Smooth muscle cell (in vitro differentiated cells): Measurements from ENCODE around the gene PPIL6. TPM values are rescaled to one million over a fixed set of nuclear protein-coding genes. Genes with fewer than 3 reads are reported as not detected.

Source experiments
- DNase-seq: peaks from one replicate; lab custom pipeline; 2025; ENCODE audit not compliant: unreplicated experiment; lab: John Stamatoyannopoulos, UW
- H2AFZ ChIP-seq: fragments of 200-600 bp; sonication (generic); 2 replicates; pipeline ENCODE4 v1.6.0; 2016; ENCODE audit warnings: antibody characterized with exemption, low read depth, mild to moderate bottlenecking
- H3F3A ChIP-seq: fragments of 200-600 bp; sonication (generic); 2 replicates; pipeline ENCODE4 v1.6.0; 2017; ENCODE audit warnings: antibody characterized with exemption, low read depth
- H3K27ac ChIP-seq: fragments of 200-600 bp; sonication (generic); 2 replicates; pipeline ENCODE4 v1.5.1; 2016; ENCODE audit warnings: low read depth, mild to moderate bottlenecking
- H3K27me3 ChIP-seq: fragments of 200-600 bp; sonication (generic); 2 replicates; pipeline ENCODE4 v1.6.1; 2016; ENCODE audit warnings: low read depth, mild to moderate bottlenecking
- H3K36me3 ChIP-seq: fragments of 200-600 bp; sonication (generic); 2 replicates; pipeline ENCODE4 v1.5.1; 2016; ENCODE audit warnings: low read depth
- H3K4me1 ChIP-seq: fragments of 200-600 bp; sonication (generic); 2 replicates; pipeline ENCODE4 v1.5.1; 2016; ENCODE audit warnings: low read depth
- H3K4me2 ChIP-seq: fragments of 200-600 bp; sonication (generic); 2 replicates; pipeline ENCODE4 v1.6.0; 2016; ENCODE audit warnings: mild to moderate bottlenecking
- H3K4me3 ChIP-seq: fragments of 200-600 bp; sonication (generic); 2 replicates; pipeline ENCODE4 v1.5.1; 2016; ENCODE audit warnings: mild to moderate bottlenecking
- H3K79me2 ChIP-seq: fragments of 200-600 bp; sonication (generic); 2 replicates; pipeline ENCODE4 v1.6.0; 2016; ENCODE audit warnings: low read depth, mild to moderate bottlenecking
- H3K9ac ChIP-seq: fragments of 200-600 bp; sonication (generic); 2 replicates; pipeline ENCODE4 v1.6.0; 2016; ENCODE audit warnings: low read depth
- H3K9me3 ChIP-seq: fragments of 200-600 bp; sonication (generic); replicated peaks from 2 replicates; pipeline ENCODE4 v1.5.1; 2016; ENCODE audit warnings: low read depth
- H4K20me1 ChIP-seq: fragments of 200-600 bp; sonication (generic); 2 replicates; pipeline ENCODE4 v1.6.0; 2016; ENCODE audit warnings: low read depth
- CTCF ChIP-seq: fragments of 200-600 bp; sonication (generic); IDR thresholded peaks from 2 replicates; pipeline ENCODE4 v1.5.1; 2017; ENCODE audit warnings: borderline replicate concordance, mild to moderate bottlenecking, antibody characterized with exemption; ENCODE audit not compliant: insufficient read depth, poor library complexity, severe bottlenecking
- WGBS: methylation state at CpG from one replicate; pipeline ENCODE4 v1.1.7; 2016; ENCODE audit warnings: low lambda C conversion rate; 5-methylcytosine and 5-hydroxymethylcytosine counted together
- polyA plus RNA-seq: library from polyadenylated mRNA; unstranded; fragments of >200 nt; fragmentation: Nextera tagmentation; extraction: Ambion mirVana; gene quantifications from 2 replicates; pipeline ENCODE4 v1.2.1, GENCODE V29; 2016
- total RNA-seq: library from RNA; depleted of rRNA; stranded (reverse); fragments of >200 nt; gene quantifications from 2 replicates; pipeline ENCODE4 v1.2.3, GENCODE V29; 2014

Gene PPIL6
- total and polyA plus RNA-seq, 2 experiments from 2014 or later = 1.3 to 1.7 TPM

- 88% methylated on average over 7 of the region's 7 CpGs for WGBS
- Histone ChIP-seq H2AFZ (no peak overlapping the region), H3K9me3 (no peaks in the 10 kb centered on the region), H3K4me2 (no peak overlapping the region), H3K79me2 (no peaks in the 10 kb centered on the region), H3K9ac (no peak overlapping the region), H3F3A (no peaks in the 10 kb centered on the region), H3K36me3 (no peaks in the 10 kb centered on the region), H3K4me1 (no peaks in the 10 kb centered on the region), H3K4me3 (no peak overlapping the region), H4K20me1 (no peaks in the 10 kb centered on the region), H3K27me3 (no peaks in the 10 kb centered on the region), H3K27ac (no peak overlapping the region)
- DNase-seq = no peak
- no peak for TF ChIP-seq CTCF
Measured at GRCh38 chr6:109343518-109343917, 96.9 kb downstream of the PPIL6 start.

- H3K4me2 ChIP-seq = no peak overlapping the region
- H3K27ac ChIP-seq = no peak overlapping the region
- H3K79me2 ChIP-seq = no peaks in the 10 kb centered on the region
- H4K20me1 ChIP-seq = no peaks in the 10 kb centered on the region
- H2AFZ ChIP-seq = no peak overlapping the region
- no peaks in the 10 kb centered on the region for H3F3A ChIP-seq
- H3K4me1 ChIP-seq = no peaks in the 10 kb centered on the region
- H3K9ac ChIP-seq = no peak overlapping the region
- H3K36me3 ChIP-seq = no peaks in the 10 kb centered on the region
- no peaks in the 10 kb centered on the region for H3K9me3 ChIP-seq
- no peak for TF ChIP-seq CTCF
- no peak overlapping the region for H3K4me3 ChIP-seq
- no peaks in the 10 kb centered on the region for H3K27me3 ChIP-seq
- WGBS = 95% methylated on average over 6 of the region's 6 CpGs
- no peak for DNase-seq
Measured at GRCh38 chr6:109342911-109343310, 97.5 kb downstream of the PPIL6 start.

- TF ChIP-seq CTCF = no peak
- whole genome bisulfite sequencing = 82% methylated on average over 5 of the region's 5 CpGs
- H2AFZ ChIP-seq = no peak overlapping the region
Measured at GRCh38 chr6:109342506-109342905, 97.9 kb downstream of the PPIL6 start.

GRCh38 chr6:109340811-109341210, 99.6 kb downstream of the PPIL6 start:
- Histone ChIP-seq H3K27ac (peak overlapping the region; percentile 1), H3K4me3 (no peak overlapping the region), H3K9me3 (no peaks in the 10 kb centered on the region), H3K9ac (no peak overlapping the region), H3K27me3 (no peaks in the 10 kb centered on the region), H4K20me1 (no peaks in the 10 kb centered on the region), H3K4me1 (no peaks in the 10 kb centered on the region), H3K36me3 (no peaks in the 10 kb centered on the region), H2AFZ (no peak overlapping the region), H3F3A (no peaks in the 10 kb centered on the region), H3K4me2 (no peak overlapping the region), H3K79me2 (no peaks in the 10 kb centered on the region)
- TF ChIP-seq CTCF = no peak
- DNase-seq = no peak
- WGBS = 95% methylated on average over 4 of the region's 4 CpGs

More at GRCh38 chr6:109342506-109342905, 97.9 kb downstream of the PPIL6 start:
- Histone ChIP-seq H3K9me3 (no peaks in the 10 kb centered on the region), H3K4me3 (no peak overlapping the region), H3K27me3 (no peaks in the 10 kb centered on the region), H4K20me1 (no peaks in the 10 kb centered on the region), H3K4me1 (no peaks in the 10 kb centered on the region), H3F3A (no peaks in the 10 kb centered on the region), H3K27ac (no peak overlapping the region), H3K36me3 (no peaks in the 10 kb centered on the region), H3K9ac (no peak overlapping the region), H3K79me2 (no peaks in the 10 kb centered on the region), H3K4me2 (no peak overlapping the region)
- no peak for DNase-seq

Other genes starting within 250 kb of the PPIL6 start
- 495 and 529 TPM in 2 replicates for gene CD164, start 58.2 kb downstream of the PPIL6 start, total RNA-seq
- 272 and 305 TPM in 2 replicates for gene CD164, start 58.2 kb downstream of the PPIL6 start, polyA plus RNA-seq
- 1.4 and 8.2 TPM in 2 replicates for gene SMPD2, start 96 bp upstream of the PPIL6 start, total RNA-seq
- gene SMPD2, start 96 bp upstream of the PPIL6 start, polyA plus RNA-seq = 6.4 and 6.9 TPM in 2 replicates
- gene MICAL1, start 15.1 kb upstream of the PPIL6 start, total RNA-seq = 14.8 and 20.8 TPM in 2 replicates
- gene MICAL1, start 15.1 kb upstream of the PPIL6 start, polyA plus RNA-seq = 13.3 and 22.1 TPM in 2 replicates
- gene ZBTB24, start 42.6 kb upstream of the PPIL6 start, total RNA-seq = 5.4 and 6.6 TPM in 2 replicates
- gene ZBTB24, start 42.6 kb upstream of the PPIL6 start, polyA plus RNA-seq = 1.3 and 2.6 TPM in 2 replicates